ENCODE results near the gene SNX25. TPM values are rescaled to one million over a fixed set of nuclear protein-coding genes. Genes with fewer than 3 reads are reported as not detected.

The SNX25 gene
- total and polyA plus RNA-seq, 2 of the 13 experiments (the other 11 are each of a cell fraction or from before 2014, with no cell fraction given), result 23.4 to 23.5 TPM

- FAIRE-seq, result no peak
- peak within 1 kb of the TSS; percentile 77 for H3K9ac ChIP-seq (ENCODE audit: insufficient read depth, low read depth, low read length)
- in situ Hi-C loops (cut with HindIII; ENCODE audit: extremely low pct_ligation_motif_present, low pct_unique_long_range_greater_than_20kb) (no loop called here), intact Hi-C loops (cut with micrococcal nuclease; ENCODE audit: unreplicated experiment) (loop anchor here (5.0 kb wide), 1 partner anchor 193 kb away; the partner anchor contains the start of gene CFAP97)
- peaks cover 2% of the 10 kb centered on the region for H3K79me2 ChIP-seq (ENCODE audit: insufficient read depth, low read length)
- H3K36me3 ChIP-seq (replicated peaks in 1 of 2; ENCODE audit: control insufficient read depth in 1 of 2, insufficient read depth in 2 of 2, low read length in 2 of 2), result peaks cover 2 to 15% of the 10 kb centered on the region in 2 experiments; a peak in 3 of 5 replicates
- TF ChIP-seq SKIL (CRISPR knock-in tag; IDR thresholded peaks at IDR 0.05; ENCODE audit: borderline replicate concordance), result no peak
- no peak for TF ChIP-seq MXD1 (CRISPR knock-in tag; IDR thresholded peaks at IDR 0.05)
- TF ChIP-seq DRAP1 (CRISPR knock-in tag; IDR thresholded peaks at IDR 0.05), result no peak
- TF ChIP-seq RBFOX2 (IDR thresholded peaks at IDR 0.05; ENCODE audit: low read depth, low read length), result no peak
- peak; percentile 80; the same call in 1 of the 2 replicates for TF ChIP-seq CREM (IDR thresholded peaks at IDR 0.05)
- TF ChIP-seq CREM (CRISPR knock-in tag; IDR thresholded peaks at IDR 0.05), result no peak
- TF ChIP-seq HMGXB4 (CRISPR knock-in tag; IDR thresholded peaks at IDR 0.05; ENCODE audit: borderline replicate concordance in 1 of 2, low read depth in 1 of 2), result no peak
- no peak for TF ChIP-seq KLF15 (CRISPR knock-in tag; IDR thresholded peaks at IDR 0.05; ENCODE audit: borderline replicate concordance)
- TF ChIP-seq ZNF329 (CRISPR knock-in tag; IDR thresholded peaks at IDR 0.05; ENCODE audit: low read depth), result no peak
- no peak for TF ChIP-seq ARHGAP35 (CRISPR knock-in tag; IDR thresholded peaks at IDR 0.05; ENCODE audit: borderline replicate concordance)
- peak; percentile 80 for TF ChIP-seq ATF1 (CRISPR knock-in tag; IDR thresholded peaks at IDR 0.05)
- peak; percentile 92 for TF ChIP-seq CREB1 (IDR thresholded peaks at IDR 0.05)
- peak; percentile 87 for TF ChIP-seq CREB1 (CRISPR knock-in tag; IDR thresholded peaks at IDR 0.05)
- TF ChIP-seq GZF1 (CRISPR knock-in tag; IDR thresholded peaks at IDR 0.05), result 0 out of 2 replicates have a peak, but pooled peaks have one; percentile 2
- TF ChIP-seq ZKSCAN1 (IDR thresholded peaks at IDR 0.05; ENCODE audit: low read length), result 0 out of 2 replicates have a peak, but pooled peaks have one; percentile 5
- no peak for TF ChIP-seq KAT2B (IDR thresholded peaks at IDR 0.05; ENCODE audit: borderline replicate concordance, low read depth, low read length)
- TF ChIP-seq GABPA (IDR thresholded peaks at IDR 0.05; ENCODE audit: low read depth, low read length), result no peak
- 0 out of 2 replicates have a peak, but pooled peaks have one; percentile 70 for TF ChIP-seq GABPA (CRISPR knock-in tag; IDR thresholded peaks at IDR 0.05; ENCODE audit: low read depth)
- no peak for TF ChIP-seq ZNF367 (CRISPR knock-in tag; IDR thresholded peaks at IDR 0.05; ENCODE audit: borderline replicate concordance)
- no peak for TF ChIP-seq SMAD9 (CRISPR knock-in tag; IDR thresholded peaks at IDR 0.05)
- H3K9me3 ChIP-seq (ENCODE audit: low read length), result no peaks in the 10 kb centered on the region
- WGBS (ENCODE audit: low lambda C conversion rate), result 33% methylated on average over 12 of the region's 12 CpGs
- H3K4me1 ChIP-seq (ENCODE audit: insufficient read depth, low read length), result peaks cover 44% of the 10 kb centered on the region
- no peaks in the 10 kb centered on the region; the same call in 1 of the 2 replicates for H4K20me1 ChIP-seq (ENCODE audit: insufficient read depth, low read length)
- ChIA-PET CTCF (ENCODE audit: low intra/inter-chr PET ratio, low total read pairs) (no interaction called here), POLR2A (interaction anchor here (2.7 kb wide), 1 partner anchor 30 kb away, joined by 30 read pairs; the partner anchor contains the start of gene UFSP2)
- peak within 1 kb of the TSS; percentile 95 for H3K27ac ChIP-seq (ENCODE audit: extremely low read length, insufficient read depth, low read length)
- peak; percentile 59 for DNase-seq (ENCODE audit: low spot score)
- no peaks in the 10 kb centered on the region for H3K27me3 ChIP-seq (ENCODE audit: control insufficient read depth in 1 of 2, insufficient read depth in 2 of 2, low read length in 2 of 2)
- no peak within 1 kb of the TSS for H2AFZ ChIP-seq (ENCODE audit: low read length)
- ATAC-seq, result no peak
- TSS peak; percentile 56 for BruUV-seq (replicated peaks)
- H3K4me2 ChIP-seq (ENCODE audit: low read depth, low read length), result peak within 1 kb of the TSS; percentile 81
- peak within 1 kb of the TSS; percentile 65 to 75 (median 71) for H3K4me3 ChIP-seq (replicated peaks in 1 of 3; ENCODE audit: insufficient read depth in 1 of 3, low read depth in 2 of 3, low read length in 3 of 3)
Measured at GRCh38 chr4:185395238-185395955, 186.0 kb downstream of the SNX25 start, which contains the start of gene LRP2BP. LRP2BP (minus strand) TSS chr4:185395924; CDS start chr4:185378186, 17,738 bp downstream.
